GM23248 (cell line): ENCODE results near the gene GRB10. TPM values are rescaled to one million over a fixed set of nuclear protein-coding genes. Genes with fewer than 3 reads are reported as not detected.

Source experiments
- DNase-seq: peaks from one replicate; pipeline ENCODE4 v3.0.0-alpha.2; 2015
- H2AFZ ChIP-seq: fragments of 200-600 bp; sonication (generic); 2 replicates; pipeline ENCODE4 v1.6.1; 2016; ENCODE audit warnings: antibody characterized with exemption
- H3F3A ChIP-seq: fragments of 200-600 bp; sonication (generic); 2 replicates; pipeline ENCODE4 v1.6.1; 2016; ENCODE audit warnings: mild to moderate bottlenecking, antibody characterized with exemption, mixed run types; ENCODE audit not compliant: insufficient read depth
- H3K27ac ChIP-seq: fragments of 200-600 bp; sonication (generic); 2 replicates; pipeline ENCODE4 v1.5.1; 2016; ENCODE audit warnings: mild to moderate bottlenecking
- H3K27me3 ChIP-seq: fragments of 200-600 bp; sonication (generic); replicated peaks from 2 replicates; pipeline ENCODE4 v1.6.1; 2016; ENCODE audit warnings: mild to moderate bottlenecking; ENCODE audit not compliant: insufficient read depth
- H3K36me3 ChIP-seq: fragments of 200-600 bp; sonication (generic); 2 replicates; pipeline ENCODE4 v1.6.1; 2016; ENCODE audit warnings: low read depth, mild to moderate bottlenecking
- H3K4me1 ChIP-seq: fragments of 200-600 bp; sonication (generic); 2 replicates; pipeline ENCODE4 v1.6.1; 2016; ENCODE audit warnings: mild to moderate bottlenecking; ENCODE audit not compliant: insufficient read depth
- H3K4me2 ChIP-seq: fragments of 200-600 bp; sonication (generic); one replicate; pipeline ENCODE4 v1.6.1; 2016; ENCODE audit warnings: mild to moderate bottlenecking; ENCODE audit not compliant: unreplicated experiment
- H3K4me3 ChIP-seq: fragments of 200-600 bp; sonication (generic); 2 replicates; pipeline ENCODE4 v1.5.1; 2016; ENCODE audit warnings: mild to moderate bottlenecking
- H3K79me2 ChIP-seq: fragments of 200-600 bp; sonication (generic); 2 replicates; pipeline ENCODE4 v1.6.1; 2016; ENCODE audit warnings: mild to moderate bottlenecking; ENCODE audit not compliant: insufficient read depth
- H3K9ac ChIP-seq: fragments of 200-600 bp; sonication (generic); 2 replicates; pipeline ENCODE4 v1.6.1; 2016; ENCODE audit warnings: mild to moderate bottlenecking
- H3K9me2 ChIP-seq: fragments of 200-600 bp; sonication (generic); 2 replicates; pipeline ENCODE4 v1.6.1; 2016; ENCODE audit warnings: mixed run types, mild to moderate bottlenecking, moderate library complexity; ENCODE audit not compliant: insufficient read depth
- H3K9me3 ChIP-seq: fragments of 200-600 bp; sonication (generic); one replicate; pipeline ENCODE4 v1.6.1; 2017; ENCODE audit warnings: low read depth
- H4K20me1 ChIP-seq: fragments of 200-600 bp; sonication (generic); 2 replicates; pipeline ENCODE4 v1.6.0; 2016; ENCODE audit not compliant: insufficient read depth
- EZH2 ChIP-seq: fragments of 200-600 bp; sonication (generic); IDR thresholded peaks from 2 replicates; pipeline ENCODE4 v1.6.1; 2018; ENCODE audit warnings: antibody characterized with exemption, mild to moderate bottlenecking; ENCODE audit not compliant: insufficient read depth, poor library complexity, severe bottlenecking
- EZH2phosphoT487 ChIP-seq: fragments of 200-600 bp; sonication (generic); IDR thresholded peaks from 2 replicates; pipeline ENCODE4 v1.6.1; 2018; ENCODE audit warnings: antibody characterized with exemption, moderate library complexity, mild to moderate bottlenecking, low read depth; ENCODE audit not compliant: insufficient read depth
- WGBS, 2 experiments: methylation state at CpG; one replicate each; pipeline ENCODE4 v1.1.6; 2015 to 2017; ENCODE audit warnings: low lambda C conversion rate in 2 of 2, low coverage in 1 of 2; ENCODE audit errors: missing lambda C conversion rate in 2 of 2; 5-methylcytosine and 5-hydroxymethylcytosine counted together
- in situ Hi-C: fragments of 300-500 bp; cut with MboI; formaldehyde crosslinking; loops from 2 replicates; pipeline ENCODE4 v1.15.0; 2020
- polyA plus RNA-seq: library from polyadenylated mRNA; unstranded; fragments of >200 nt; fragmentation: Nextera tagmentation; extraction: Ambion mirVana; gene quantifications from 2 replicates; pipeline ENCODE4 v1.2.1, GENCODE V29; 2016
- total RNA-seq: library from RNA; depleted of rRNA; stranded (reverse); fragments of >200 nt; shearing (Covaris generic); gene quantifications from 2 replicates; pipeline ENCODE4 v1.2.3, GENCODE V29; 2014

Gene GRB10
- total and polyA plus RNA-seq, 2 experiments from 2014 or later, result 12.9 to 25.9 TPM

DNA sequence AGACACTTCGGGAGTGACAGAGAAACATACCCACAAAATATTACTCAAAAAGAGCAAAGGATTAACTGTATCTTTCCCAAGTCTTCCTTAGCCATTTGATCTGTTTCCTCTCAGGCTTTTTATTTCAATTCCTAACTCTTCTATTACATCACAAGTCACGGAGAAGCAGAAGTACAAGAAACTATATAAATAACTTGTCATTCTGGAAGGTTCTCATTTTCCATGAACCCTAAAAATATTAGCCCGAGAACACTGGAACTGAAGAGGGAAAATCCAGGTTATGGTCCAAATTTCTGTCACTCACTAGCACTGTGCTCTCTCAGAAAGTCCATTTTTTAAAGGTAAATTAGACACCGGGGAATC lies 98.0 kb downstream of the GRB10 start:
- Histone ChIP-seq H2AFZ (no peak overlapping the region), H3K27me3 (no peaks in the 10 kb centered on the region), H3K27ac (no peak overlapping the region), H3K9me2 (no peaks in the 10 kb centered on the region), H3K4me2 (no peak overlapping the region), H3F3A (0 out of 2 replicates have a peak, but pooled peaks cover 6% of the 10 kb centered on the region), H3K4me3 (no peak overlapping the region), H3K36me3 (no peaks in the 10 kb centered on the region), H4K20me1 (peaks cover 5% of the 10 kb centered on the region; the same call in 1 of the 2 replicates), H3K9me3 (no peaks in the 10 kb centered on the region), H3K4me1 (no peaks in the 10 kb centered on the region), H3K79me2 (peaks cover 40% of the 10 kb centered on the region), H3K9ac (no peak overlapping the region)
- TF ChIP-seq EZH2 (no peak), EZH2phosphoT487 (no peak)
- 89 to 90% methylated on average over 4 of the region's 4 CpGs for WGBS, 2 experiments
- in situ Hi-C loops, result no loop called here
- no peak for DNase-seq

DNA sequence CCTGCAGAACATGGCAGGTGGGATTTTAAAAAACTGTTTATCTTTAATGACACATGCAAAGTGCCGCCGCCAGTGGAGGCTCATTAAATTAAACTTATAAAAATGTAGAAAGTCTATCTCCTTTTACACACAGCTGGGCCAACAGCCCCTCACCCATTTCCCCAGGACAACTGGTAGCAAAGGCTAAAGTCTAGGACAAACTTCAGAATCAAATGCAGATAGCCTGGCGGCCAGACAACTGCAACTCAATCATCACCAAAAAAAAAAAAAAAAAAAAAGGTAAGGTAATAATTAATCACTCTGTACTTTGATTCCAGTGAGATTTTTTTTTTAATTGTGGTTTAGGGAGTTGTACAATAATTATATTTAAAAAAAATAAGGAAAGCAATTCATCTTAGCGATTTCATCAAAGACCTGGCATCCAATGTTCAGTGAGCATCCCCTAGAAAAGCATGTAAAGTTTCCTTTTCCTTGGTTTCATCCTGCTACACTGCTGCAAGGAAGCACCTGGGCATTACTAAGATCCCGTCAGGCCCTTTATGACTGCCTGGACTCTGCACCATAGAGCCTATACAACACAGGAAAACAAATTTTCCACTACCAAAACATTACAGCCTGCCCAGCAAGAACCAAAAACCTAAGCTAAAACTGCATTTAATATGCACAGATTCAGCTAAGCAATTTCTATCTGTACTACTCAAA lies 98.5 kb downstream of the GRB10 start:
- in situ Hi-C loops, result no loop called here
- no peak overlapping the region for H3K27ac ChIP-seq
- H3K4me1 ChIP-seq, result no peaks in the 10 kb centered on the region
- H3K79me2 ChIP-seq, result peaks cover 45% of the 10 kb centered on the region
- WGBS, 2 experiments, result 98 to 100% methylated on average over 5 of the region's 5 CpGs
- H4K20me1 ChIP-seq, result peaks cover 5% of the 10 kb centered on the region; the same call in 1 of the 2 replicates
- no peak overlapping the region for H2AFZ ChIP-seq
- DNase-seq, result no peak
- no peak overlapping the region for H3K4me3 ChIP-seq
- no peaks in the 10 kb centered on the region for H3K27me3 ChIP-seq
- no peak overlapping the region for H3K4me2 ChIP-seq
- TF ChIP-seq EZH2 (no peak), EZH2phosphoT487 (no peak)
- no peak overlapping the region for H3K9ac ChIP-seq
- H3K9me3 ChIP-seq, result no peaks in the 10 kb centered on the region
- H3F3A ChIP-seq, result 0 out of 2 replicates have a peak, but pooled peaks cover 6% of the 10 kb centered on the region
- H3K36me3 ChIP-seq, result no peaks in the 10 kb centered on the region
- H3K9me2 ChIP-seq, result no peaks in the 10 kb centered on the region

GRCh38 chr7:50682573-50682972 lies 100.1 kb downstream of the GRB10 start:
- Histone ChIP-seq H3K4me2 (no peak overlapping the region), H2AFZ (no peak overlapping the region), H3K27ac (no peak overlapping the region), H3K4me3 (no peak overlapping the region), H3K79me2 (peaks cover 59% of the 10 kb centered on the region), H3K9ac (no peak overlapping the region), H3K9me2 (no peaks in the 10 kb centered on the region), H3K36me3 (no peaks in the 10 kb centered on the region), H3K27me3 (no peaks in the 10 kb centered on the region), H3F3A (0 out of 2 replicates have a peak, but pooled peaks cover 6% of the 10 kb centered on the region), H3K4me1 (no peaks in the 10 kb centered on the region), H3K9me3 (no peaks in the 10 kb centered on the region), H4K20me1 (peaks cover 5% of the 10 kb centered on the region; the same call in 1 of the 2 replicates)
- WGBS, 2 experiments, result 93 to 98% methylated on average over 1 of the region's 1 CpG
- TF ChIP-seq EZH2phosphoT487 (no peak), EZH2 (no peak)
- in situ Hi-C loops, result no loop called here
- no peak for DNase-seq

- in situ Hi-C loops, result no loop called here
- H3K36me3 ChIP-seq, result no peaks in the 10 kb centered on the region
- peaks cover 5% of the 10 kb centered on the region; the same call in 1 of the 2 replicates for H4K20me1 ChIP-seq
- peaks cover 60% of the 10 kb centered on the region for H3K79me2 ChIP-seq
- H2AFZ ChIP-seq, result no peak overlapping the region
- H3K9ac ChIP-seq, result no peak overlapping the region
- no peak for TF ChIP-seq EZH2
- TF ChIP-seq EZH2phosphoT487, result no peak
- no peak overlapping the region for H3K4me2 ChIP-seq
- H3K4me3 ChIP-seq, result no peak overlapping the region
- no peaks in the 10 kb centered on the region for H3K4me1 ChIP-seq
- no peak for DNase-seq
- WGBS, 2 experiments, result 54 to 62% methylated on average over 4 of the region's 4 CpGs
- H3F3A ChIP-seq, result 0 out of 2 replicates have a peak, but pooled peaks cover 6% of the 10 kb centered on the region
- H3K27me3 ChIP-seq, result no peaks in the 10 kb centered on the region
- H3K9me3 ChIP-seq, result no peaks in the 10 kb centered on the region
- H3K27ac ChIP-seq, result no peak overlapping the region
- no peaks in the 10 kb centered on the region for H3K9me2 ChIP-seq
Observed at GRCh38 chr7:50682079-50682478, 100.6 kb downstream of the GRB10 start.
